Mucosa of rectum (tissue), 2 donors: ENCODE data around the gene HGFAC.

Source experiments
- H3K27ac ChIP-seq, 2 donors: one replicate each; pipeline ENCODE4 v1.7.0; 2013; ENCODE audit warnings: inconsistent platforms in 2 of 2, low read depth in 2 of 2, low read length in 2 of 2
- H3K27me3 ChIP-seq, 2 donors: one replicate each; pipeline ENCODE4 v1.7.0; 2013; ENCODE audit warnings: low read length in 2 of 2; ENCODE audit not compliant: control insufficient read depth in 2 of 2, insufficient read depth in 2 of 2
- H3K36me3 ChIP-seq, 2 donors: one replicate each; pipeline ENCODE4 v1.7.0; 2013; ENCODE audit warnings: low read length in 2 of 2; ENCODE audit not compliant: control insufficient read depth in 2 of 2, insufficient read depth in 2 of 2
- H3K4me1 ChIP-seq, 2 donors: one replicate each; pipeline ENCODE4 v1.7.0; 2013; ENCODE audit warnings: low read length in 2 of 2, mild to moderate bottlenecking in 1 of 2; ENCODE audit not compliant: control insufficient read depth in 2 of 2, insufficient read depth in 2 of 2
- H3K4me3 ChIP-seq, 2 donors: one replicate each; pipeline ENCODE4 v1.7.0; 2013; ENCODE audit warnings: low read length in 2 of 2
- H3K9ac ChIP-seq, 2 donors: one replicate each; pipeline ENCODE4 v1.7.0; 2013; ENCODE audit warnings: low read length in 2 of 2, low read depth in 1 of 2, mild to moderate bottlenecking in 1 of 2
- H3K9me3 ChIP-seq, 2 donors: one replicate each; pipeline ENCODE4 v1.7.0; 2013; ENCODE audit warnings: low read length in 2 of 2; ENCODE audit not compliant: control insufficient read depth in 2 of 2
- donor health status: healthy.
- donor health status: Normal muscosa, but diverticular disease.

HGFAC gene

GRCh38 chr4:3426465-3427133 lies 15.2 kb upstream of the HGFAC start:
- H3K27me3 ChIP-seq = no peaks in the 10 kb centered on the region
- no peak overlapping the region for H3K4me3 ChIP-seq
- H3K4me1 ChIP-seq = no peaks in the 10 kb centered on the region
- H3K27ac ChIP-seq = no peak overlapping the region
- no peaks in the 10 kb centered on the region for H3K9me3 ChIP-seq
- H3K36me3 ChIP-seq = peaks cover 5 to 14% of the 10 kb centered on the region in 2 donors
- no peak overlapping the region for H3K9ac ChIP-seq

DNA sequence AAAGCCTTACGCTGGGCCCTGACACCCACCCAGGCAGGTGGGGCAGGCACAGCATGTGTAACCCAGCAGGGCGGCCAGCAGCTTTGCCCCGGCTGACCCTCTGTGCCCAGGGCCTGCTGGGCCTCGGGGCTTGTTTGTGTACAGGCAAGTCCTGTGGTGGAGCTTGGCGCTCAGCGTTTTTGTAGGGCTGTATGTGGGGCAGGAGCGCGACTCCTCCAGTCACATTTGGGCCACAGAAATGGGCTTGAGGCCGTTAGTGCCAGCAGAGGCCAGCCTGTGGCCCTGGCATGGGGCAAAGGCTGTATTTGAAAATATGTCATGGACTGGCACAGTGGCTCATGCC lies 14.7 kb upstream of the HGFAC start:
- Histone ChIP-seq H3K36me3 (peaks cover 3 to 14% of the 10 kb centered on the region in 2 donors), H3K4me1 (no peaks in the 10 kb centered on the region), H3K9me3 (no peaks in the 10 kb centered on the region), H3K27me3 (no peaks in the 10 kb centered on the region), H3K4me3 (no peak overlapping the region), H3K27ac (no peak overlapping the region), H3K9ac (no peak overlapping the region)

GRCh38 chr4:3427706-3428446 lies 13.9 kb upstream of the HGFAC start:
- Histone ChIP-seq H3K9ac (no peak overlapping the region), H3K4me1 (no peaks in the 10 kb centered on the region), H3K36me3 (peaks cover 3 to 14% of the 10 kb centered on the region in 2 donors), H3K9me3 (no peaks in the 10 kb centered on the region), H3K27ac (no peak overlapping the region), H3K27me3 (no peaks in the 10 kb centered on the region), H3K4me3 (no peak overlapping the region)

GRCh38 chr4:3429651-3430050 lies 12.1 kb upstream of the HGFAC start:
- peaks cover 0 to 3% of the 10 kb centered on the region in 2 donors for H3K36me3 ChIP-seq
- no peak overlapping the region for H3K27ac ChIP-seq
- no peaks in the 10 kb centered on the region for H3K9me3 ChIP-seq
- no peaks in the 10 kb centered on the region for H3K4me1 ChIP-seq
- H3K9ac ChIP-seq = no peak overlapping the region
- no peak overlapping the region for H3K4me3 ChIP-seq
- H3K27me3 ChIP-seq = no peaks in the 10 kb centered on the region

DNA sequence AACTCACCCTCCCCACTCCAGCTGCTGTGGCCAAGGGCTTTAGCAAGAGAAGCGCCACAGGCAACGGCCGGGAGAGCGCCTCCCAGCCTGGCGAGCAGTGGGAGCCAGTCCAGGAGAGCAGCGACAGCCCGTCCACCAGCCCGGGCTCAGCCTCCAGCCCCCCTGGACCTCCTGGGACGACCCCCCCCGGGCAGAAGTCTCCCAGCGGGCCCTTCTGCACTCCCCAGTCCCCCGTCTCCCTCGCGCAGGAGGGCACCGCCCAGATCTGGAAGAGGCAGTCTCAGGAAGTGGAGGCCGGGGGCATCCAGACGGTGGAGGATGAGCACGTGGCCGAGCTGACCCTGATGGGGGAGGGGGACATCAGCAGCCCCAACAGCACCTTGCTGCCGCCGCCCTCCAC lies 11.2 kb upstream of the HGFAC start:
- no peak overlapping the region for H3K9ac ChIP-seq
- H3K36me3 ChIP-seq = peaks cover 0 to 3% of the 10 kb centered on the region in 2 donors

GRCh38 chr4:3431446-3431993 lies 10.2 kb upstream of the HGFAC start:
- no peak overlapping the region for H3K9ac ChIP-seq
- no peaks in the 10 kb centered on the region for H3K9me3 ChIP-seq
- H3K27me3 ChIP-seq = no peaks in the 10 kb centered on the region
- no peak overlapping the region for H3K27ac ChIP-seq
- peaks cover 0 to 3% of the 10 kb centered on the region in 2 donors for H3K36me3 ChIP-seq
- H3K4me3 ChIP-seq = no peak overlapping the region
- no peaks in the 10 kb centered on the region for H3K4me1 ChIP-seq

More for the DNA sequence above, 11.2 kb upstream of the HGFAC start:
- Histone ChIP-seq H3K9me3 (no peaks in the 10 kb centered on the region), H3K4me3 (no peak overlapping the region), H3K27ac (no peak overlapping the region), H3K27me3 (no peaks in the 10 kb centered on the region), H3K4me1 (no peaks in the 10 kb centered on the region)

- Histone ChIP-seq H3K36me3 (peaks cover 0 to 3% of the 10 kb centered on the region in 2 donors), H3K4me3 (no peak overlapping the region), H3K9me3 (no peaks in the 10 kb centered on the region), H3K27ac (no peak overlapping the region), H3K4me1 (no peaks in the 10 kb centered on the region), H3K27me3 (no peaks in the 10 kb centered on the region), H3K9ac (no peak overlapping the region)
These were observed 9.4 kb upstream of the HGFAC start for GRCh38 chr4:3432381-3432790.

DNA sequence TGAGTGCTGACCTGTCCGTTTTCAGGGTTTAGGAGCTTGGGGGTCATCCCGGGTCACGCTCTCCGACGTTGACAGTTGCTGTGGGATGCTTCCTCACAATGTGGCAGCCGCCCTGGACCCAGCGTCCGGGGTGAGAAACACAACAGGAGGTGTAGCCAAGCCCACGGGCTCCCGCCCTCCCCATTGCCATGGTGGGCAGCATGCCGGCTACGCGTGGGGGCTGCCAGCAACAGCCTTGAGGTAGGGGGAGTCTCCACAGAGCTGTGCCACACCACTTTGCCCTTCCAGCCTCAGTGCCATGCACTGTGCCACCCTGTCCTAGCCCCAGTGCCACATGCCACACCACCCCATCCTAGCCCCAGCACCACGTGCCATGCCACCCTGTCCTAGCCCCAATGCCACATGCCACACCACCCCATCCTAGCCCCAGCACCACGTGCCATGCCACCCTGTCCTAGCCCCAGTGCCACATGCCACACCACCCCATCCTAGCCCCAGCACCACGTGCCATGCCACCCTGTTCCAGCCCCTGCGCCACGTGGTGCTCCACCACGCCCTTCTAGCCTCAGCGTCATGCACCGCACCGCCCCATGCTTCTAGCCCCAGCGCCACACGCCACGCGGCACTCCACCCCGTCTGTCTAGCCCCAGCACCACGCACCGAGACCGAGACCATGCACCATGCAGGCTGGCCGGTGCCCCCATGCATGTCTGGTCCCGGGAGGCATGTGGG lies 8.5 kb upstream of the HGFAC start:
- H3K9me3 ChIP-seq = no peaks in the 10 kb centered on the region
- no peak overlapping the region for H3K9ac ChIP-seq
- H3K36me3 ChIP-seq = peaks cover 0 to 3% of the 10 kb centered on the region in 2 donors

GRCh38 chr4:3434881-3435685 lies 6.7 kb upstream of the HGFAC start:
- Histone ChIP-seq H3K9me3 (no peaks in the 10 kb centered on the region), H3K9ac (no peak overlapping the region), H3K4me3 (no peak overlapping the region), H3K27me3 (no peaks in the 10 kb centered on the region), H3K27ac (no peak overlapping the region), H3K36me3 (no peaks in the 10 kb centered on the region), H3K4me1 (no peaks in the 10 kb centered on the region)

More for the DNA sequence above, 8.5 kb upstream of the HGFAC start:
- H3K27me3 ChIP-seq = no peaks in the 10 kb centered on the region
- H3K4me3 ChIP-seq = no peak overlapping the region
- no peak overlapping the region for H3K27ac ChIP-seq
- no peaks in the 10 kb centered on the region for H3K4me1 ChIP-seq
